Activated CD4-positive, alpha-beta T cell treated with anti-CD3 and anti-CD28 coated beads for 48 hours (primary cell): ENCODE data around the gene ANKRD27.
A peak's percentile ranks its signal among the peaks of the same experiment; 100 is the strongest.
"Not testable (repeated sequence)": the region's sequence is repeated elsewhere in the genome, so short reads cannot be mapped to it uniquely, and the experiment has no call there.

Experiments
- DNase-seq: peaks from one replicate; pipeline ENCODE4 v3.0.0-alpha.2; 2020

The ANKRD27 gene

DNA sequence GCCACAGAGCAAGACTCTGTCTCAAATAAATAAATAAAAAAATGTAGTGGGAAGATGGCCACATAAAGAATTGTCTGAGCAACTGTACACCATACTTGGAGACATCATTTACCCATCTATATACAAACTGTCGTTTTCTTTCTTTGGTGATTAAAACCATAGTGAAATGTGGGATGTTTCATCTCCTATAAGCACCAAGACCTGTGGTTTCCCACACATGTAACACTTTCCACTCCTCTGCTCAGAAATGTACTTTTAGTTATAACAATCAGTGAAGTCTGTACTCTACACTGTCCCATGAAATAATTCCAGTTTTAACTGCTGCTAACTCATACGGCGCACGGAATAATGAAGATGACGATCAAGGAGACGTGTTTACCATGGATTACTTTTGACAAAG is 75.7 kb downstream of the ANKRD27 start:
- no peak for DNase-seq

GRCh38 chr19:32598022-32598421 is 77.0 kb downstream of the ANKRD27 start:
- no peak for DNase-seq

GRCh38 chr19:32595491-32595890 is 79.5 kb downstream of the ANKRD27 start:
- DNase-seq = no peak

DNA sequence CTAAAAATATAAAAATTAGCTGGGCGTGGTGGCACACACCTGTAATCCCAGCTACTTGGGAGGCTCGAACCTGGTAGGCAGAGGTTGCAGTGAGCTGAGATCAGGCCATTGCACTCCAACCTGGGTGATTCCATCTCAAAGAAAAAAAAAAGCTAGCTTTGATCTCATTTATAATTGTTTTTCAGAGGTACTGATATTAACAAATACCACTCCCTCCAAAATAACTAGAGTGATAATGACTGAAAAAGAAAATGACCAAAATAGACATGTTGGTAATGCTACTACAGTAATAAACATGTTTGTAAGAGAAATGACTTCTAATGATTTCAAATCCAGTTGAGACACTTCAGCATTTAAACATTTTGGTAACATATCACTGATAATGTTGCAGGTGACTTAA is 81.0 kb downstream of the ANKRD27 start:
- no peak for DNase-seq

DNA sequence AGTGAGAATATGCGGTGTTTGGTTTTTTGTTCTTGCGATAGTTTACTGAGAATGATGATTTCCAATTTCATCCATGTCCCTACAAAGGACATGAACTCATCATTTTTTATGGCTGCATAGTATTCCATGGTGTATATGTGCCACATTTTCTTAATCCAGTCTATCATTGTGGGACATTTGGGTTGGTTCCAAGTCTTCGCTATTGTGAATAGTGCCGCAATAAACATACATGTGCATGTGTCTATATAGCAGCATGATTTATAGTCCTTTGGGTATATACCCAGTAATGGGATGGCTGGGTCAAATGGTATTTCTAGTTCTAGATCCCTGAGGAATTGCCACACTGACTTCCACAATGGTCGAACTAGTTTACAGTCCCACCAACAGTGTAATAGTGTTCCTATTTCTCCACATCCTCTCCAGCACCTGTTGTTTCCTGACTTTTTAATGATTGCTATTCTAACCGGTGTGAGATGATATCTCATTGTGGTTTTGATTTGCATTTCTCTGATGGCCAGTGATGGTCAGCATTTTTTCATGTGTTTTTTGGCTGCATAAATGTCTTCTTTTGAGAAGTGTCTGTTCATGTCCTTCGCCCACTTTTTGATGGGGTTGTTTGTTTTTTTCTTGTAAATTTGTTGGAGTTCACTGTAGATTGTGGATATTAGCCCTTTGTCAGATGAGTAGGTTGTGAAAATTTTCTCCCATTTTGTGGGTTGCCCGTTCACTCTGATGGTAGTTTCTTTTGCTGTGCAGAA is 87.1 kb downstream of the ANKRD27 start:
- DNase-seq = not testable (repeated sequence)

DNA sequence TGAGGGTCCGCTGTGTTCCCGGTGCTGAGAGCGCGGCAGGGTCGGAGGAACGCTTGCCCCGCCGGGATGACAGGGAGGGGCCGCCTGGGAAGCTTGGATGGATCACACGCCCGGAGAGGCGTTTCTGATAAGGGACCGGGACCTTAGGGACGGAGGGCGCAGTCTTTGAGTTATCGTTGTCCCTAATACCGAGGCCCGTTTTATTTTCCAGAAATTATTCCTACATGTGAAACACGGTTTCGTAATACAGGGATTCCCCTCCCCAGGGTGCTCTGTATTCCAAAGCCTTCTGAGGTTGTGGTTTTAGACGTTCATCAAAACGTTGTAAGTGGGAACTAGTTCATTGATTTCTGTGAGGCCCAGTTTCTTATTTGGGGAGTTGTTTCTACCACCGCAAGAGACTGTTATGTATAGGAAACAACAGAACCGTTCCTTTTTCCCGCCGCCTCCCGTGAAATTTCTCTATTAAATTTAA is 93.2 kb downstream of the ANKRD27 start:
- DNase-seq = no peak

DNA sequence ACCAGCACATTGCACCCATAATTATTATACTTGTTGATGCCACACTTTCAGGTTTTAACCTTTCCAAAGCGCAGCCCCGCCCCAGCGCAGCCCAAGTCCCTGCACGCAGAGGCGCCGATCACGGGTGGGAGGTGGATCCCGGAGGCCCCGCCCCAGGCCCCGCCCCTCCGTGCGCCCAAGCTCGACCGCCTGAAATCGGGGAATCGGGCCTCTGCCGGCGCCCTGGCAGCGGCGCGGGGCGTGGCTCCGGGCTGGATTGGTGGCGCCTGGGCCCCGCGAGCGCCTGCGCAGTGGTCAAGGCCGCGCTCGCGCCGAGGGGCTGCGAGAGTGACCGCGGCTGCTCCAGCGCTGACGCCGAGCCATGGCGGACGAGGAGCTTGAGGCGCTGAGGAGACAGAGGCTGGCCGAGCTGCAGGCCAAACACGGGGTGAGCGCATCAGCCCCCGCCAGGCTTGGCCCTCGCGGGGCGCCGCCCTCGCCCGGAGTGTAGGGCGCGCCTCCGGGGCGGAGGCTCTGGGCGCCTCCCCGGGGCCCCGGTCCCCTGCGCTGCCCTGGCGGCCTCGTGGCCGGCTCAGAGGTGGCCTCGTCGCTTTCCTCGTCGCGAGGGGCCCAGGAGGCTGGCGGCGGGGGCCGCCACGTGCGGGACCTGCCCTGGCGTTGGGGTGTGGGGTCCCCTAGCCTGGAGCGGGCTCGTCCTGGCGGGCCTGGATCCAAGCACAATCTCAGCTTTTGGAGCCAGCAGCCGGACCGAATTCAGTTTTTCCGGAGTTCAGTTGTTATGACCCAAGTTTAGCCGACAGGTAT is 93.9 kb downstream of the ANKRD27 start, which contains the start of gene PDCD5:
Gene PDCD5 (plus strand): TSS at position 290 of the 804 bp plus-strand sequence. CDS start 72 bp downstream, at position 362.
- peak; percentile 97 for DNase-seq

DNA sequence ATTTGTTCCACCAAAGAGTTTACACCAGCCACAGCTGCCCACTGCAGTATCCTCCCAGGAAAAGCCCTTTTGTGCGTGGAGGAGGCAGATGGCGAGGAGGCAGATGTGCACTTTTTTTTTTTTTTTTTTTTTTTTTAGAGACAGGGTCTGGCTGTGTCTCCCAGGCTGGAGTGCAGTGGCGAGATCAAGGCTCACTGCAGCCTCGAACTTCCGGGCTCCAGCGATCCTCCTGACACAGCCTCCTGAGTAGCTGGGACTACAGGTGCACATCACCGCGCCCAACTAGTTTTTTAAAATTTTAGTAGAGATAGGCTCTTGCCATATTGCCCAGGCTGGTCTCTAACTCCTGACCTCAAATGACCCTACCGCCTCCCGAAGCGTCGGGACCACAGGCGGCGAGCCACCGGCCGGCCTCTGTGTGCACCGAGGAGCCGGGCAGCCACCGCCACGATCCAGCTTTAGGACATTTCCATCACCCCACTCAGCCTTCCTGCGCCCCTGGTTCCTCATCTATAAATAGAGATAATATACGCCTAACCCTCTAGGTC is 94.6 kb downstream of the ANKRD27 start:
- no peak for DNase-seq

GRCh38 chr19:32576790-32577189 is 98.2 kb downstream of the ANKRD27 start:
- no peak for DNase-seq

- DNase-seq = no peak
Observed at GRCh38 chr19:32573492-32573794, 101.5 kb downstream of the ANKRD27 start.

GRCh38 chr19:32572700-32573491 is 102.1 kb downstream of the ANKRD27 start:
- DNase-seq = not testable (repeated sequence)

DNA sequence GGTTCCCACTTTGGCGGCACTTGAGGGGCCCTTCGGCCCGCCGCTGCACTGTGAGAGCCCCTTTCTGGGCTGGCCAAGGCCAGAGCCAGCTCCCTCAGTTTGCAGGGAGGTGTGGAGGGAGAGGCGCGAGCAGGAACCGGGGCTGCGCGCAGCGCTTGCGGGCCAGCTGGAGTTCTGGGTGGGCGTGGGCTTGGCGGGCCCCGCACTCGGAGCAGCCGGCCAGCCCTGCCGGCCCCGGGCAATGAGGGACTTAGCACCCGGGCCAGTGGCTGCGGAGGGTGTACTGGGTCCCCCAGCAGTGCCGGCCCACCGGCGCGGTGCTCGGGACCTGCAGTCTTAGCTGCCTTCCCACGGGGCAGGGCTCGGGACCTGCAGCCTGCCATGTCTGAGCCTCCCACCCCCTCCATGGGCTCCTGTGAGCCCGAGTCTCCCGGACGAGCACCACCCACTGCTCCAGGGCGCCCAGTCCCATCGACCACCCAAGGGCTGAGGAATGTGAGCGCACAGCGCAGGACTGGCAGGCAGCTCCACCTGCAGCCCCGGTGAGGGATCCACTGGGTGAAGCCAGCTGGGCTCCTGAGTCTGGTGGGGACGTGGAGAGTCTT is 103.4 kb downstream of the ANKRD27 start:
- not testable (repeated sequence) for DNase-seq

GRCh38 chr19:32570081-32570785 is 104.7 kb downstream of the ANKRD27 start:
- peak; percentile 56 for DNase-seq

DNA sequence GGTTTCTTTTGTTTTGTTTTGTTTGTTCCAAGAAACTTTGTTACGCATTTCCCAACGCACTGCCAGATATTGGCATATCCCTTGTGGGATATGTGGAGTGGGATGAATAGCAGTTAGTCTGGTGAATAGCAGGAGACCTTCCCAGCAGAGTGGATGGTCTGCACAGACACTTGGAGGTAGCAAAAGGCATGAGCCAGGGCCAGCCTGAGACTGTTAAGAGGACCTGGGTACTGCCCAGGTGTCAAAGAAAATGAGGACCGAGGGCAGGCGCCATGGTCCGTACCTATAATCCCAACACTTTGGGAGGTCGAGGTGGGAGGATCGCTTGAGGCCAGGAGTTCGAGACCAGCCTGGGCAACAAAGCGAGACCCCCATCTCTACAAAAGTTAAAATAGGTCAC is 107.5 kb downstream of the ANKRD27 start:
- DNase-seq = no peak

DNA sequence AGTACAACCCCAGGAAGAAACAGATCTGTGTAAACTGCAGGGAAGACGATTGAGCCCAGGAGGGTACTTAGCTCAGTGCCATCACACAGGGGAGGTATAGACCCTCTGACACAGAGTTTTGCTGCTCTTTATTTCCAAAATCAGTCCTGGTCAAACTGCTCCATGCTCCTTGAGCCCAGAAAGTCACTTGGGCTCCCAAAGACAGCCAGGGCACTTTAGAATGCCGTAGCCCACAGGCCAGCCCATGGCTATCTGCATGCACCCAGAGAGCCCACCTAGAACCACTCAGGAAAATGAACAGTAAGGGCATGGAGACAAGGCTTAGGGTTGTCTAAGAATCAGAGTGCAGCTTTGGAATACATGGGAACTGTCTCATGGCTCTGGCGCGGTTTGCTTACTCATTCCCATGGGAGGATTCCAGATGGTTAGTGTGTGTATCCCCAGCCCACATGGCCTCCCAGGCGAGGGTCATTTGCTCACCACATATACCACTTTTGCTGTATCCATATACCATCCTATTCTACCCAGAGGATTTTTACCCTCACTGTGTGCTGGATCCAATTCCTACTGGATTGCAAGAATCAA is 108.6 kb downstream of the ANKRD27 start:
- DNase-seq = no peak

GRCh38 chr19:32563761-32564160 is 111.2 kb downstream of the ANKRD27 start:
- DNase-seq = no peak

DNA sequence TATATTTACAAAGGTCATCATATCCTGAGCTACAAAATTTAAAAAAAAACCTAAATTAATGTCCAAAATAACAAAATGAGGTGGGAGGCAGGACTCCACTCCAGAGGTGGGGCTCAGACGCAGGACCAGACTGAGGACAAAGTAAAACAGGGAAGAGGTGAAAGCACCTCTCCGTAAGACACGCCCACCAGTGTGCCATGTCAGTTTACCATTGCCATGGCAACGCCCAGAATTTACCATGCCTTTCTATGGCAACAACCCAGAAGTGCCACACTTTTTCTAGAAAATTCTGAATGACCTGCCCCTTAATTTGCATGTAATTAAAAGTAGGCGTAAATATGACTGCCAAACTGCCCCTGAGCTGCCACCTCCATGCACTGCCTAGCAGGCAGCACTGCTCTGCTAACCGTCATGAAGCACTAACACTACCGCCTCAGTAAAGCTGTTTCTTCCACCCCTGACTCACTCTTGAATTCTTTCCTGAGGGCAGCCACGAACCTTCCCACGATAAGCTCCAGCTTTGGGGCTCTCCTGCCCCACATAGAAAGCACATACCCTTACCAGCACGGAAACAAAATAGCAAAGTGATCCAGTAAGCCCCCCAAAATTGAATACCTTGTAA is 116.3 kb downstream of the ANKRD27 start:
- DNase-seq = no peak

- no peak for DNase-seq
Observed at GRCh38 chr19:32555786-32556185, 119.2 kb downstream of the ANKRD27 start.

DNA sequence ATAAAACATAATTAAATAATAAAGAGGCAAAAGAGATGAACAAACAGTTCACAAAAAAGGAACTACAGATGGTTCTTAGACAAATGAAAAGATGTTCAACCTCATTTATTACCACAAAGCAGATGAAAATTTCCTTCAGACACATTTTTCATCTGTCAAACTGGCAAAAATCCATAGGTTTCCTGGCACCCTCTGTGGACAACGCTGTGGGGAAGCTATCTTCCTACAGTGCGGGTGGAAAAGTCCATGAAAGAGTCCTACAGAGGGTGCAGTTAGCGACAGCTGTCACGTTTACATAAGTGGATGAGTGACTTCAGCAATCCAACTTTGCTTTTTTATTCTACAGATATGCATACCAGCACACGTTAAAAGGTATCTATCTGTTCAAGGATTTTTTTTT is 124.3 kb downstream of the ANKRD27 start:
- no peak for DNase-seq
